Bone marrow (tissue), 2 donors: ENCODE data around the gene WNK2.
A peak's percentile ranks its signal among the peaks of the same experiment; 100 is the strongest.

Experiments used
- DNase-seq, 2 donors: peaks; one replicate each; lab custom pipeline; 2025; lab: John Stamatoyannopoulos, UW

The WNK2 gene

DNA sequence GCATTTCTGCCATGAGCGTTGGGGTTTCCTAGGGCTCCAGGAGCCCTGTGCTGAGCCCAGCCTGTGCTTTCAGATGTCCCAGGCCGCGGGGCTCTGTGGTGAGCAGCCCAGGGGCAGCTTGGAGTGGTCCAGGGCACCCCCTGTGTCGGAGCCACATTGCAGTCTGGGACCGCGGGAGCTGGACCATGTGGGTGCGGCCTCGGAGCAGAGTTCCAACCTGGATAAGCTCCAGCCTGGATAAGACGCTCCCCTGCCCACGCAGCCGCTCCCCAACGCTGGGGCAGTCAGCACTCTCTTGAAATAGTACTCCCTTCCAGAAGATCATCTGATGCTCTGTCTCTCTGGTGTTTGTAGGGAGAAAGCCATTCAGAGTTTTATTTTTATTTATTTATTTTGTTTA lies 111.1 kb downstream of the WNK2 start:
- DNase-seq = no peak

DNA sequence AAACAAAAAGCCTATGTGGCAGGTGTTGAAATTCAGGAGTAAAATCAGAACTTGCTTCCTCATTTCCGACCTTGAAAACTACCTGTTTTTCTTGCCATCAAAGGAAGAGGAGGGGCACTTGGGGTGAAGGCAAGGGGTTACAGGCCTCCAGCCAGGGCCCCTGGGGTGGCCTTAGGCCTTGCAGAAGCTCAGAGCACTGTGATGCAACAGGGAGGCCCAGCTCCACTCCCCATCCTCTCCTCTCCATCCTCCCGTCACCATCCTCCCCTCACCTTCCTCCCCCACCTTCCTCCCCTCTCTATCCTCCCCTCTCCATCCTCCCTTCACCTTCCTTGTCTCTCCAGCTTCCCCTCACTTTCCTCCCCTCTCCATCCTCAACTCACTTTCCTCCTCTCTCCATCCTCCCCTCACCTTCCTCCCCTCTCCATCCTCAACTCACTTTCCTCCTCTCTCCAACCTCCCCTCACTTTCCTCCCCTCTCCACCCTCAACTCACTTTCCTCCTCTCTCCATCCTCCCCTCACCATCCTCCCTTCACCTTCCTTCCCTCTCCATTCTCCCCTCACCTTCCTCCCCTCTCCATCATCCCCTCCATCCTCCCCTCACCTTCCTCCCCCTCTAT lies 111.6 kb downstream of the WNK2 start:
- no peak for DNase-seq

DNA sequence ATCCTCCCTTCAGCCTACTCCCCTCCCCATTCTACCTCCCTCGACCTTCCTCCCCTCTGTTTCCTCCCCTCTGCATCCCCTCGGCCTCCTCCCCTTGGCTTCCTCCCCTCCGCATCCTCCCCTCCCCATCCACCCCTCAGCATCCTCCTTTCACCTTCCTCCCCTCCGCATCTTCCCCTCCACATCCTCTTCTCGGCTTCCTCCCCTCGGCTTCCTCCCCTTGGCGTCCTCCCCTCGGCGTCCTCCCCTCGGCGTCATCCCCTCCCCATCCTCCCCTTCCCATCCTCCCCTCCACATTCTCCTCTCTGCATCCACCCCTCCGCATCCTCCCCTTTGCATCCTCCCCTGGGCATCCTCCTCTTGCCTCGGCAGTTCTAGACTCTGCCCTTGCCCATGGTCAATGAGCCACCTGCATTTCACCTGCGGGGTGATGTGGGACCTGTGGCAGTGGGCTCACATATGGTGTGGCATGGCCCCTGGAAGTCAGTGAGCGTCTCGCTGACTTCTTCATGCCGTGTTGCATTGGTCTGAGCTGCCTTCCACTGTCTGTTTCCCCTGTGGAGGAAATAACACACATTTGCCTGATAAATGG lies 113.0 kb downstream of the WNK2 start:
- no peak for DNase-seq

DNA sequence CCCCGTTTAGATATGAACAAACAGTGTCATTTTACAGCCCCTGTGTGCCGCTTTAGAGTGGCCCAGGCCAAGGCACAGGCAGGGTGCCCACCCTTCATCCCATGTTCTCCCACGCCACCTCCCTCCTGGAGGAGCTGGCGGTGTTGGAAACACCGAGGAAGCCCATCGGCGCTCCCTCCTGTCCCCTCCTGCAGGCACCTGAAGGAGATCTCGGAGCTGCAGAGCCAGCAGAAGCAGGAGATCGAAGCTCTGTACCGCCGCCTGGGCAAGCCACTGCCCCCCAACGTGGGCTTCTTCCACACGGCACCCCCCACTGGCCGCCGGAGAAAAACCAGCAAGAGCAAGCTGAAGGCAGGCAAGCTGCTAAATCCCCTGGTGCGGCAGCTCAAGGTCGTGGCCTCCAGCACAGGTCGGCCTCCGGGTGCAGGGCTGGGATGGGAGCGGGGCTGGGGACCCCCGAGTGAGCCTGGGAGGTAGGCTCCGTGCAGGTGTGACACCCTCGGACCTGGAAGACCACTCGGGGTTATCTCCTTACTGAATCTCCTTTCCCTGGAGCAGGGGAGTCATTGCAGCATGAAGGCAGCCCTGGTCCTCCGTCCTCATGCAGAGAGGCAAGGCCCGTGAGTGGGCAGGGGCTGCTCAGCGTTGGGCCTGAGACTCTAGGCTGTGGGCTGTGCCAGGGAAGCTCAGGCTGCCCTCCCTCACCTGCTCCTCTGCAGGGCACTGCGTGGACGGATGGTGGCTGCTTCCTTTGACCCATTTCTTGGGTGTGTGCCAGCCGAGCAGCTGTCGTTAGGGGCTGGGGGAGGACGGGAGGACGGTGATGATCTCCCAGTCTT lies 113.9 kb downstream of the WNK2 start:
- no peak for DNase-seq

DNA sequence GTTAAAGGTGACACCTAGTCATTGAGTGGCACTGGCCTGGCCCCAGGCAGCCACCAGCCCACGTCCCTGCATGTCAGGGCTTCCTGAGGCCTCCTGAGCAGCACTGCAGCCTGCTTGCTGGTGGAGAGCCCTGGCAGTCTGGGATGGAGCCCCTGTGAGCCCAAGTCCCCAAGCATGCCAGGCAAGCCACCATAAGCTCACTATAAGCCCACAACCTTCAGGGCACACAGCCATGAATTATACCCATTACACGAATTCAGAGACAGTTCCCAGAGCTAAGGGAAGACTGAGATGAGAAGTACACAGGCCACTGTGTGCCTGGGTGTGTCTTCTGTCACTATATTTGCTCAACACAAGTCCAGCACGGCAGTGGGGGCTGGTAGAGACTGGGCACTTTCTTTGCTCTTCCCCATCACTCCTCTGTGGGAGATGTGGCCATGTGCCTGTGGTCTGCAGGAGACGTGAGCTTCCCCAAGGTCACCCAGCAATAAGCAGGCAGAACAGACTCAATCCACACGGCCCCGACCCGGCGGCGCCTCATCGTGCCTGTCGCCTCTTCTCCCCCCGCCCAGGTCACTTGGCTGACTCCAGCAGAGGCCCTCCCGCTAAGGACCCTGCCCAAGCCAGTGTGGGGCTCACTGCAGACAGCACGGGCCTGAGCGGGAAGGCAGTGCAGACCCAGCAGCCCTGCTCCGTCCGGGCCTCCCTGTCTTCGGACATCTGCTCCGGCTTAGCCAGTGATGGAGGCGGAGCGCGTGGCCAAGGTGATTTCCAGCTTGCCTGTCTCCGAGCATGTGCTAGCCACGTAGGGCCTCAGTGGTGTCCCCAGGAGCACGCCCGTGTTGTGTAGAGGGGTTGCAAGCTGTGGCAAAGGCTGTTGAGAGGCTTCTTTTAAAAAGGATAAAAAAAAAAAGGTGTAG lies 114.8 kb downstream of the WNK2 start:
- DNase-seq = no peak

DNA sequence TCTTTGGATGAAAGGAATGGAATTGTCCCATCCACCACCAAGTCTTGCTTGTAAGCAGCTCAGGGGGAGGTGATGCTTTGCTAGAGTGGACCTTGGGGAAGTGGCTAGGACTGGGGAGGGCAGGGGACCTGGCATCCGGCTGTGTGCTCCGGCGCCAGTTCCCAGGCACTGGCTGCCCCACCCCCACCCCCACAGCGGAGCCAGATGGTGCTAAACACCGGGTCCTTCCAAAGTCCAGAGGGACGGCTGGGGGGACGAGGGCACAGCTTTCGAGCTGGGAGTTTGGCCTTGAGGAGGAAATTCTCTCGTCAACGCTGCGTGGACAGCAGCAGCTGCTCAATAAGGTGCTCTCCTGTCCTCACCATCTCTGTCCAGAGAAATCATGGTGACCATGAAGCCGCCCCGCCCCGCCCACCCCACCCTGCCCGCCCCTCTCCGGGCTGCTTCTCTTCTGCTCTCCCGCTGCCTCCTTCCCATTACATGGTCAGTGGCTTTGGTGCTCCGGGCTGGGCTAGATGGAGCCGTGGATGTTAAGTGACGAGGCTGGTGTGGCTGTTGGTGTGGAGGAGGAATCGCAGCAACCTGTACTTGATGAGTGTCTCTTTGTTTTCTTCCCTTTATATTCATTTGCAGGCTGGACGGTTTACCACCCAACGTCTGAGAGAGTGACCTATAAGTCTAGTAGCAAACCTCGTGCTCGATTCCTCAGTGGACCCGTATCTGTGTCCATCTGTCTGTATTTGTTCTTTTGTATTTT lies 115.7 kb downstream of the WNK2 start:
- no peak for DNase-seq

DNA sequence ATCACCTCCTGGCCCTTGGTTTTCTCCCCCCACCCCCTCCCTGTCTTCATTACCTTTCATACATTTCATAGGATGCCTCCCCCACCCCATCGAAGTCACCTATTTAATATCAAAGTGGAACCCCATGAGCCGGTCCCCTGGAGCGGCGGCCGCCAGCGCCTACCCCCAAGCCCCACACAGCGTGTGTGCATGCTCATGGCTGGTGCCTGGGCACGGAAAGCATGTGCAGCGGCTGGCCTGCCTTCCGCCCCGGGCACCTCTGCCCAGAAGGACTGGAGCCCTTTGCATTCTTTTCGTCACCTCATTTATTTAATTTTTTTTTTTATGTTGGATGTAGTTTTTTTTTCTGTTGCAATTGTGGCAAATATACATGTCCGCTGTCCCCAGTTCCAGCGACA lies 116.2 kb downstream of the WNK2 start:
- no peak for DNase-seq

DNA sequence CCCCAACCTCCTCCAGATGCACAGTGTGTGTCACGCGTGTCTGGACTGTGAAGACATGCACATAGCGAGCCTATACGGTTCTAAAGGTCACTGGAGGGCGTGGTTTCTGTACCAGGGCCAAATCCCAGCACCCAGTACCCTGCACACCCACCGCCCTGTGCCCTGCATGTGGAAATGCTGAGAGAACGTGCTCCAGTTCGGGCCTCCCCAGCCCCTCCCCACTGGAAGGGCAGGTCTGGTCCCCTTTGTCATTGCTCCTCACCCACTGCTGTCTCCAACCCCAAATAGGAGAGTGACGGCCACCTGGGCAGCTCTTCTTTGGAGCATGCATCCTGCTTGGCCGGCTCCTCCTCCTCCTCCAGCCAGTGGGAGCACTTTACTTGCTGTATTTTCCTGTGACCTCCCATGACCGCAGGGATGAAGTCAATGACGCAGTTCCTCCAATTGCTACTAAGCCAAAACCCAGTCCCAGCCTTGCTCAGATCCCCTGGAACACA lies 116.7 kb downstream of the WNK2 start:
- DNase-seq = no peak

DNA sequence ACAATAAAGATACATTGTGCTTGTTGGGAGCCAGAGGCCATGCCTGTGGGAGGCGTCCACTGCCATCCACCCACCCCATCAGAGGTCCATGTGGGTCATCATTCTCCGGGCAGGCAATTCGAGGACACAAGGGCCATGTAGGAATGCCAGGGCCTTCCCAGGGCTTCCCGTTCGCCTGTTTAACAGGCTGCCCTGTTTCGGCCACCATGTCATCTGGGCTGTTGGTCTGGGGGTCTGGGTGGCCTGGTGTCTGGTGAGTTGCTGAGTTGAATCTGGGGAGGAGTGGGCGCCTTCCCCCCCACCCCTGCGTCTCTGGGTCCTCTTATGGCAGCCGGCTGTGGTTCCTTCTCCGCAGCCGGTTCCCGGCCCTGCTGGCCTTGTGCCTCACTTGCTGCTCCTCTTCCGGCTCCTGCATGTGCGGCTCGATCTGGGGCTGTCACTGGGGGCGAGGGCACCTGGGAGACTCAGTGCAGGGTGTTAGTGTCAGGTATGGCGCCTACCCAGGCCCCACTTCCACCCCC lies 117.4 kb downstream of the WNK2 start:
- DNase-seq = no peak

DNA sequence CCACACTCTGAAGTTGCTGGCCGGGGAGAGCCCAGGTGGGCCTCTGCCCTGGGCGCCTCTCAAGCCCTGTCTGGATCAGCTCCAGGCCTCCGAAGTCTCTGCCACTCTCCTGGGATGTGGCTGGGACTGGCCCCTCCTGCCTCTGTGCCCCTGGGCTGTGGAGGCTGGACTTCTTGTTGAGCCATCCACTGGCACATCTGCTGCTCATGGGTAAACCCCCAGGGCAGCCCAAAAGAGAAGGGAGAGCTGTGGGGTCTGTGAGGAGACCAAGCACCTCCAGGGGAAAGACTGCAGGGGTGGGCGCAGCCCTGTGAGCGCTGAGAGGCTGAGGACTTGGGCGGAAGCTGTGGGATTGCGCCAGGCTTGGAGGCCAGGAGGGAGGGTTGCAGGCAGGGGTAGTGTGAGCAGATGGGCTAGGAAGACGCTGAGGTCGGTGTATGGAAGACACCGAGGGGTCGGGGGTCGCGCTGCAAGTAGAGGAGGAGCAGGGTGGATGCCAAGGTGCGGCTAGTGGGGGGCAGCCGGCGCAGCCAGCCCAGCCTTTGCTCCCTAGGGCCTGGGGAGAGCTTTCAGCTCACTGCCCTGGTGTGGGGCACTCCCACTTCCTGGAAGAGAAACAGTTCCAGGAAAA lies 118.1 kb downstream of the WNK2 start:
- DNase-seq = no peak

DNA sequence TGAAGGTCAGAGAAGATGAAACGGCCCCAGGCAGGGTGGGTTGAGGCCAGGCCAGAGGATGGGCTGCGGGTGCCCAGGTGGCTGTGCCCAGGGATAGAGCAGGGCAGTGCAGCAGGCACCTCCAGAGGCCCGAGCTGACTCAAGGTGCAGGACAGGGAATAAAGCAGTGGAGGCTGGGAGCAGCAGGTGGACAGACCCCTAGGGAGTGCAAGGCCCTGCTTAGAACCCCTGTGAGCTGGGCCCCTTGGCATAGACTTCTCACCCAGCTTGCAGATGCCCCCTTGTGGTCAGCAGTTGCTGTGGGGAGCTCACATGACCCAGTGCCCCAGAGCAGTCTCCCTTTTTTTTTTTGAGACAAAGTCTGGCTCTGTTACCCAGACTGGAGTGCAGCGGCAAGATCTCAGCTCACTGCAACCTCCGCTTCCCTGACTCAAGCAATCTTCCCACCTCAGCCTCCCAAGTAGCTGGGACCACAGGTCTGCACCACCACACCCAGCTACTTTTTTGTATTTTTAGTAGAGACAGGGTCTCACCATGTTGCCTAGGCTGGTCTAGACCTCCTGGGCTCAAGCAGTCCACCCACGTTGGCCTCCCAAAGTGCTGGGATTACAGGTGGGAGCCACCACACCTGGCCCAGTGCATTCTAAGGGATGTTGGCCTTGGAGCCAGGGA lies 118.8 kb downstream of the WNK2 start:
- peak; percentile 10 to 52 for DNase-seq

DNA sequence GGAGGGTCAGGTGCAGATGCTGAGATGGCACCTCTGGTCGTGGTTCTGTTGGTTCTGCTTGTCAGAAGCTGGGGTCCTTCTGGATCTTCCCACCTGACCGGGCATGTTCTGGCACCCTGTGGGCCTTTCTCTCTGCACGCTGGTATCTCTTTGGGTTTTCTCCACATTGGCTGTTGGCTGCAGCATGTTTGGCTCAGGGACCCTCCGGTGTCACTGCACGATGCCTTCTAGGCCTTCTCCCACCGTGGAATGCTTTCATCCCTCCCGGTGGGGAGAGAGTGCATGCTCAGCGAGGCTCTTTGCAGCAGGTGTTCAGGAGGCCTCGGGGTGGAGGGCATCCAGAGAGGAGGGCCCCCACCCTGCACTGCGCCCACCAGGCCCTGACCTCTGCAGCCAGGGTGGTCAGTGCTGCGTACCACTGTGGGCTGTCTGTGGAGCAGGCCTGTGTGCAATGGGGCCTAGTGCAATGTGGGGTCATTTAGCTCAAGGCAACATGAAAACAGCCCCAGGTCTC lies 119.4 kb downstream of the WNK2 start:
- DNase-seq = no peak

DNA sequence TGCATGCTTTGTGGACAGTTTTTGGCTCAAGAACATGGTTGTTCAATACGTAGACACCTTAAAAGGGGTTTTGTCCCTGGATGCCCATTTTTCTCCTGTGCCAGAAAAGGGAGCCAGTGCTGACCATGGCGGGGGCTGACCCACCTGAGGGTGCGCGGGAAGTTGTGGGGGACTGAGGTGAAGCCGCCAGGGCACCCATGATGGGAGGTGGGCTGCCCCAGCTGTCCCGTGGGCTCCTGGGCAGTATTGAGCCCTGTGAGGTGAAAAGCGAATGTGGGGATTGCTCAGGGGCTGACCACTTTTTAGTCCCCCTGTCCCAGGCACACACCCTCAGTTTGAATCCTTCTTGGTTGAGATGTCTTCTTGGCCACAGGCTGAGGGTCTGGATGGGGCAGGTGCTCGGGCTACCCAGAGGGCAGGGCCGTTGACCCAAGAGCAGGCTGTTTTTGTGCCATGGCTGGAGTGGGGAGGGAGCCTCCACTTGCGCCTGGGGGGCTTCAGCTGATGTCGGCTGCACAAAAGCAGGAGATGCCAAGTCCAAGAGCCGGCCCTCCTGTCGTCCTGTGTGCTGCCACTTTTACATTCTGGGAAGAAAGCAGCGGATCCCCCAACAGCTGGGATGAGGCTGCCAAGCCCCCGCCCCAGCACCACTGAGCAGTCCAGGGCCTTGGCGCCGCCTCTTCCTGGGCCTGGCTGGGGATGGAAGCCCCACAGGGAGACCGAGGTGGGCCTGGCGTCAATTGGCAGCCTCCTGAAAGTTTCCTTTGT lies 120.1 kb downstream of the WNK2 start:
- DNase-seq = no peak

DNA sequence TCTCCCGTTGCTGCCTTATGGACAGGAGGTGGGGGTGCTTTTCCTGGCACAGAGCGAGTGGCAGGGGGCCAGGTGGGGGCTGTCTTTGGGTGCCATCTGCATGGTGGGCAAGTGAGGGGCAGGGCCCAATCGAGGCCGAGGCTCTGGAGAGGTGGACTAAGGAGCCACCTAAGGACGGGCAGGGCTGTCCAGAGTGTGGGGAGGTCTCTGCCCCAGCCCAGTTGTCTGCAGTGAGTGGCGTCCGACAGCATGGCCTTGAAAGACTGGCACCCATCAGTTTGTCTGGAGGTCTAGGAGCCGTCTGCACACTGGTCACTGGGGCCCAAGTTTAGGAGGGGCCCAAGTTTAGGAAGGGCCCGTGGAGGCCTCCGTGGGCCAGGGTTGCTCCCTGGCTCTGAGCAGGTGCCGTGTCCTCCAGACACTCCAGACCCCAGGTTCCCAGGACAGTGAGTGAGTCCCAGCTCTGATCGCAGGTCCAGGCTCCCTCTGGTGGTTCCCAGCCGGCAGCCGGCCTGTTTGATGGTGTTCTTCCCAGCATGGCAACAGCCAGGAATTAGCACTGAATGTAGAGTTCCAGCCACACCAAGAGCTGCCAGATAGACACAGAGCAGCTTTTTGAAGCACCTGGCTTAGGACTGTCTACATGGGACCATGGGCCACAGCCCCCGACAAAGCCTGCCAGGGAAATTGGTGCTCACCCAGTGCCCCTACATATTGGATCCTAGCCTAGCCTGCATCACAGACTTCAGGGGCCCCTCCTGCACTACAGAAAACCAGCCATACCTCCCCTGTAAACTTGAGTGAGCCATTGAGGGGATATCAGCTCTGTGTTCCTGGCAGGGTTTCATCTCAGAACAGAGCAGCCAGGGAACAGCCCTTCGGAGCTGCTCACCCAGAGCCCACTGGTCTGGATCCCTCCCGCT lies 120.9 kb downstream of the WNK2 start:
- DNase-seq = no peak

DNA sequence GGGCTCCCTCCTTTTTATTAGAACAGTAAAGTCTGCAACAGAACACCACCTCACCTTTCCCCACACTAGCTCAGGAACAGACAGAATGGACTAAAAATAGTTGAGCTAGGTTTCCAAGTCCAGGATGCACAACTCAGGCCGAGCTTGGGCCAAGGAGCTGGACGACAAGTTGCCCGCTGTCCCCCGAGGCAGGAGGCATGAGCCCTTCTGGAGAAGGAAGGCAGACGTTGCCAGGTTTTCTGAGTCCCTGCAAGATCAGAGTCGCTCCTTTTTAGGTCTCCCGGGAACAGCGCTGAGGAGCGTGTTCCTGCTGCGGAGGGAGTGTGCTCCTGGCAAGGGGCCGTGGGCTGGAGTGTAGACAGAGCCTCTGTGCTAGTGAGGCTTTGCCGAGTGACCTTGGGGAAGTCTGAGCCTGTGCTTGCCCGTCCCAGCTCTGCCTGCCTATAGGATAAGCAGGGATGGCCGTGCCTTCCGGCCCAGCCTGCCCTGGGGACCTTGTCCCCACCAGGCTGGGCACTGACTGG lies 121.6 kb downstream of the WNK2 start:
- no peak for DNase-seq

DNA sequence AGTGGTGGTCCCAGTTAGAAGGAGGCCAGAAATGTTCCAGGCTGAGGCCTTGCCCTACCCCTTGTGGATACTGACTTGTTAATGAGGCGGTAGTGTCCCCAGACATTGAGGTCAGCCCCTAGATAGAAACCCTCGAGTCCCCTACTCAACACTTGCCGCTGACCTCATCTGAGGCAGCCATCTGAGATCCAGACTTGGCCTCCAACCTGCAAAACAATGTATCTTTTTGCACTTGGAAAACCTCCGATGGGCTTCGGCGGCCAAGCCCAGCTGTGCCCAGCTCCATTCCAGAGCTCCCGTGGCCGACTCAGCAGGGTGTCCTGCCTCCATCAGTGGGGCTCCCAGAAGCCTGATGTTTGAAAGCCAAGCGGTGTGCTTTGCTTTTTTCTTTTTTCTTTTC lies 122.1 kb downstream of the WNK2 start:
- no peak for DNase-seq

DNA sequence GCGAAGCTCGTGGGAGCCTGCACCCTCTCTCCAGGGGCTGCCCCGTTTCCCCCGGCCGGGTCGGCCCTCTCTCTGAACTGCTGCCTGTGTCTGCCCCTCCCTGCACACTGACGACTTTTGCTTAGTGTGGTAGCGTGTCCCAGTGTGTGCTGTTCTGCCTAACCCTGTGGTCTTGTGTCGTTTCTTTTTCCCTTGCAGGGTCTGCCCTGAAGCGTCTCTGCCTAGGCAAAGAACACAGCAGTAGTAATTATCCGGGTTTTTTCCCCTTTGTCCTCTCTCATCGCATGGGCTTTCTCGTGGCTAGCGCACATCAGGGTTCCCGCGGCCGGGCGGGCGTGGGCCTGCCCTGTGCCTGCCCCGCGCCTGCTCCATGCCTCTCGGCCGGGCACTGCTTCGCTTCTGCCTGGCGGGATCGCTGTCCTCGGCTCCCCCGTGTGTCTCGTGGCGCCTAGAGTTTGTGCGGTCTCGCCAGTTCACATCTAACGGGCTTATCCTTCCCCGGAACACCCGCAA lies 122.7 kb downstream of the WNK2 start:
- DNase-seq = no peak
